ENCODE results near the gene EPS8L2. TPM values are rescaled to one million over a fixed set of nuclear protein-coding genes. Genes with fewer than 3 reads are reported as not detected.
"Not testable (repeated sequence)": the region's sequence is repeated elsewhere in the genome, so short reads cannot be mapped to it uniquely, and the experiment has no call there.

EPS8L2 gene
- total RNA-seq, 3 donors from 2014 or later = 5.2 to 13.0 (median 7.0) TPM

GRCh38 chr11:679271-680207, 26.5 kb upstream of the EPS8L2 start:
- H3K4me1 Mint-ChIP-seq (ENCODE audit: low read depth) = no peaks in the 10 kb centered on the region
- ATAC-seq (no peak), DNase-seq (no peak)
- peaks cover 35% of the 10 kb centered on the region for H3K36me3 Mint-ChIP-seq (ENCODE audit: insufficient read depth)
- H3K27me3 Mint-ChIP-seq (ENCODE audit: low read depth) = no peaks in the 10 kb centered on the region
- no peaks in the 10 kb centered on the region for H3K9me3 Mint-ChIP-seq
- H3K4me3 Mint-ChIP-seq = no peak overlapping the region

- H3K9me3 Mint-ChIP-seq = no peaks in the 10 kb centered on the region
- no peaks in the 10 kb centered on the region for H3K27me3 Mint-ChIP-seq (ENCODE audit: low read depth)
- H3K4me1 Mint-ChIP-seq (ENCODE audit: low read depth) = no peaks in the 10 kb centered on the region
- ATAC-seq (no peak), DNase-seq (no peak)
- H3K4me3 Mint-ChIP-seq = no peak overlapping the region
- H3K36me3 Mint-ChIP-seq (ENCODE audit: insufficient read depth) = peaks cover 37% of the 10 kb centered on the region
These were observed 25.6 kb upstream of the EPS8L2 start for GRCh38 chr11:680476-680875.

GRCh38 chr11:680970-681369, 25.1 kb upstream of the EPS8L2 start:
- ATAC-seq (peak; percentile 77 to 89), DNase-seq (no peak)
- Mint-ChIP-seq H3K4me3 (no peak overlapping the region), H3K4me1 (ENCODE audit: low read depth) (no peaks in the 10 kb centered on the region), H3K36me3 (ENCODE audit: insufficient read depth) (peaks cover 37% of the 10 kb centered on the region), H3K9me3 (no peaks in the 10 kb centered on the region), H3K27me3 (ENCODE audit: low read depth) (no peaks in the 10 kb centered on the region)

GRCh38 chr11:686451-687243, 19.4 kb upstream of the EPS8L2 start:
- Mint-ChIP-seq H3K4me3 (no peak overlapping the region), H3K36me3 (ENCODE audit: insufficient read depth) (peaks cover 39% of the 10 kb centered on the region), H3K27me3 (ENCODE audit: low read depth) (no peaks in the 10 kb centered on the region), H3K4me1 (ENCODE audit: low read depth) (peaks cover 13% of the 10 kb centered on the region), H3K9me3 (no peaks in the 10 kb centered on the region)
- ATAC-seq (no peak), DNase-seq (no peak)

- ATAC-seq (no peak), DNase-seq (no peak)
- Mint-ChIP-seq H3K27me3 (ENCODE audit: low read depth) (no peaks in the 10 kb centered on the region), H3K9me3 (no peaks in the 10 kb centered on the region), H3K36me3 (ENCODE audit: insufficient read depth) (peaks cover 29% of the 10 kb centered on the region), H3K4me1 (ENCODE audit: low read depth) (peaks cover 22% of the 10 kb centered on the region), H3K4me3 (no peak overlapping the region)
These were observed 18.3 kb upstream of the EPS8L2 start for GRCh38 chr11:687751-688150.

GRCh38 chr11:688681-689080, 17.4 kb upstream of the EPS8L2 start:
- Mint-ChIP-seq H3K9me3 (no peaks in the 10 kb centered on the region), H3K27me3 (ENCODE audit: low read depth) (no peaks in the 10 kb centered on the region), H3K4me3 (no peak overlapping the region), H3K36me3 (ENCODE audit: insufficient read depth) (peaks cover 20% of the 10 kb centered on the region), H3K4me1 (ENCODE audit: low read depth) (peaks cover 32% of the 10 kb centered on the region)
- ATAC-seq = no peak
- DNase-seq = no peak

- no peak for DNase-seq
- peaks cover 32% of the 10 kb centered on the region for H3K4me1 Mint-ChIP-seq (ENCODE audit: low read depth)
- H3K36me3 Mint-ChIP-seq (ENCODE audit: insufficient read depth) = peaks cover 14% of the 10 kb centered on the region
- H3K4me3 Mint-ChIP-seq = no peak overlapping the region
- no peak for ATAC-seq
- no peaks in the 10 kb centered on the region for H3K27me3 Mint-ChIP-seq (ENCODE audit: low read depth)
- no peaks in the 10 kb centered on the region for H3K9me3 Mint-ChIP-seq
These were observed 16.4 kb upstream of the EPS8L2 start for GRCh38 chr11:689625-690024.

- H3K9me3 Mint-ChIP-seq; H3K4me3 Mint-ChIP-seq; H3K27me3 Mint-ChIP-seq (ENCODE audit: low read depth); DNase-seq; ATAC-seq: not testable (repeated sequence)
- peaks cover 12% of the 10 kb centered on the region for H3K36me3 Mint-ChIP-seq (ENCODE audit: insufficient read depth)
- H3K4me1 Mint-ChIP-seq (ENCODE audit: low read depth) = peaks cover 32% of the 10 kb centered on the region
These were observed 15.8 kb upstream of the EPS8L2 start for GRCh38 chr11:690244-690643.

GRCh38 chr11:690738-691633, 15.0 kb upstream of the EPS8L2 start:
- Mint-ChIP-seq H3K27me3 (ENCODE audit: low read depth) (no peaks in the 10 kb centered on the region), H3K4me3 (peak overlapping the region; percentile 81), H3K36me3 (ENCODE audit: insufficient read depth) (peaks cover 12% of the 10 kb centered on the region), H3K9me3 (no peaks in the 10 kb centered on the region), H3K4me1 (ENCODE audit: low read depth) (peaks cover 32% of the 10 kb centered on the region)
- DNase-seq = no peak
- no peak for ATAC-seq

GRCh38 chr11:691710-692590, 14.1 kb upstream of the EPS8L2 start:
- ATAC-seq (no peak), DNase-seq (no peak)
- Mint-ChIP-seq H3K4me1 (ENCODE audit: low read depth) (peaks cover 40% of the 10 kb centered on the region), H3K9me3 (no peaks in the 10 kb centered on the region), H3K27me3 (ENCODE audit: low read depth) (no peaks in the 10 kb centered on the region), H3K36me3 (ENCODE audit: insufficient read depth) (peaks cover 10% of the 10 kb centered on the region), H3K4me3 (peak overlapping the region; percentile 81)

- no peak for DNase-seq
- Mint-ChIP-seq H3K27me3 (ENCODE audit: low read depth) (no peaks in the 10 kb centered on the region), H3K4me3 (peak overlapping the region; percentile 81), H3K9me3 (no peaks in the 10 kb centered on the region), H3K36me3 (ENCODE audit: insufficient read depth) (peaks cover 3% of the 10 kb centered on the region), H3K4me1 (ENCODE audit: low read depth) (peaks cover 50% of the 10 kb centered on the region)
- no peak for ATAC-seq
These were observed 13.1 kb upstream of the EPS8L2 start for GRCh38 chr11:692824-693414.

GRCh38 chr11:693415-693831, 12.6 kb upstream of the EPS8L2 start:
- no peak for ATAC-seq
- H3K36me3 Mint-ChIP-seq (ENCODE audit: insufficient read depth) = peaks cover under 1% of the 10 kb centered on the region
- H3K27me3 Mint-ChIP-seq (ENCODE audit: low read depth) = no peaks in the 10 kb centered on the region
- DNase-seq = no peak
- peaks cover 54% of the 10 kb centered on the region for H3K4me1 Mint-ChIP-seq (ENCODE audit: low read depth)
- peak overlapping the region; percentile 81 for H3K4me3 Mint-ChIP-seq
- H3K9me3 Mint-ChIP-seq = no peaks in the 10 kb centered on the region
